ENCODE data around the gene NAB2.

GRCh38 chr12:57072661-57073060 is 16.3 kb upstream of the NAB2 start:
- TF ChIP-seq CTCF (IDR thresholded peaks at IDR 0.05; ENCODE audit: control extremely low read depth in 1 of 3, insufficient read depth in 1 of 3, low read depth in 1 of 3, low read length in 3 of 3) (no peak), TCF12 (IDR thresholded peaks at IDR 0.05; ENCODE audit: low read depth, low read length) (no peak), EZH2 (IDR thresholded peaks at IDR 0.05; ENCODE audit: low read depth, low read length, severe bottlenecking) (no peak), POLR2AphosphoS5 (IDR thresholded peaks at IDR 0.05; ENCODE audit: low read depth, low read length) (no peak), MAX (IDR thresholded peaks at IDR 0.05) (no peak), KDM1A (IDR thresholded peaks at IDR 0.05; ENCODE audit: borderline replicate concordance, low read length) (no peak), JUN (IDR thresholded peaks at IDR 0.05; ENCODE audit: low read depth, low read length) (no peak), TAF1 (IDR thresholded peaks at IDR 0.05; ENCODE audit: low read depth, low read length) (no peak), POLR2A (IDR thresholded peaks at IDR 0.05; ENCODE audit: control extremely low read depth in 1 of 2, low read depth in 2 of 2, low read length in 2 of 2) (no peak), BRCA1 (IDR thresholded peaks at IDR 0.05; ENCODE audit: low read depth, low read length) (no peak), SRF (IDR thresholded peaks at IDR 0.05; ENCODE audit: low read depth, low read length) (no peak), GABPA (IDR thresholded peaks at IDR 0.05; ENCODE audit: borderline replicate concordance, insufficient read depth, low read length) (no peak), EP300 (IDR thresholded peaks at IDR 0.05; ENCODE audit: borderline replicate concordance in 1 of 2, low read depth in 2 of 2, low read length in 2 of 2) (no peak)
